ENCODE measurements around the gene ARID3C. TPM values are rescaled to one million over a fixed set of nuclear protein-coding genes. Genes with fewer than 3 reads are reported as not detected.

ARID3C gene
- total RNA-seq, 4 donors from 2014 or later = not detected

Other genes starting within 250 kb of the ARID3C start
- 10 to 100 TPM; 29.5 to 58.4 (median 41.8) TPM for gene FAM219A, start 170.5 kb downstream of the ARID3C start, total RNA-seq
- gene DNAI1, start 170.3 kb downstream of the ARID3C start, total RNA-seq = under 1 TPM in 1 of 4 donors, not detected in 3; 0.49 TPM
- under 1 TPM in 1 of 4 donors, not detected in 3; 0.65 TPM for gene ENHO, start 106.1 kb downstream of the ARID3C start, total RNA-seq
- gene CNTFR, start 39.3 kb downstream of the ARID3C start, total RNA-seq = 100 to 1,000 TPM in 3 of 4 donors, 10 to 100 TPM in 1; 19.7 to 146 (median 118) TPM
- gene RPP25L, start 17.0 kb downstream of the ARID3C start, total RNA-seq = 100 to 1,000 TPM in 2 of 4 donors, 10 to 100 TPM in 2; 53.7 to 138 (median 97.2) TPM
- 100 to 1,000 TPM in 2 of 4 donors, 10 to 100 TPM in 2; 62.8 to 174 (median 105) TPM for gene DCTN3, start 8.6 kb downstream of the ARID3C start, total RNA-seq
- 10 to 100 TPM; 18.9 to 35.7 (median 27.4) TPM for gene SIGMAR1, start 8.7 kb upstream of the ARID3C start, total RNA-seq
- 10 to 100 TPM in 3 of 4 donors, 1 to 10 TPM in 1; 8.1 to 23.6 (median 20.0) TPM for gene GALT, start 17.6 kb upstream of the ARID3C start, total RNA-seq
- 10 to 100 TPM in 2 of 4 donors, 1 to 10 TPM in 2; 3.3 to 15.3 (median 11.6) TPM for gene IL11RA, start 23.1 kb upstream of the ARID3C start, total RNA-seq
- gene CCL27, start 33.6 kb upstream of the ARID3C start, total RNA-seq = 1 to 10 TPM in 1 of 4 donors, not detected in 3; 1.7 TPM
- not detected for gene CCL19, start 62.2 kb upstream of the ARID3C start, total RNA-seq
- 1 to 10 TPM in 1 of 4 donors, under 1 TPM in 2, not detected in 1; 0.87 to 1.9 (median 0.91) TPM for gene CCL21, start 81.1 kb upstream of the ARID3C start, total RNA-seq